ENCODE results near the gene WHRN.

DNA sequence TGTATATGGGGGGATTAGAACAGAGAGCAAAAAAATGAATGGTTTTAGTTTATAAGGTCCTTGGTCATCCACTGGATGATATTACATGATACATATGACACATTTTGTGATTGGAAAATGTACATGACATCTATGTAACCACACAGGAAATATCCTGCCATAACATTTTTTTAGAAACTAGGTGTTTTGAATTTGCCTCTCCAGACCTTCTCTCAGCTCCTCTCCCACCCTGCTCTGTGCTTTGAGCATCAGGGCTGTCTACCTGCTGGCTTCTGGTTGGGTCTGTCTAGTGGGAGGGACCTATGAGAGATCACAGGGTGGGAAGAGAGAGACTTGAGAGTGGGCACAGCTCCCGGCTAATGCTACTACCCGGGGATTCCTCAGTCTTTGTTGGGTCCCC is 141.8 kb downstream of the WHRN start:
- TF ChIP-seq POLR2A (IDR thresholded peaks at IDR 0.05; ENCODE audit: extremely low read depth, insufficient read length) = no peak
- TF ChIP-seq, protein P1, sequence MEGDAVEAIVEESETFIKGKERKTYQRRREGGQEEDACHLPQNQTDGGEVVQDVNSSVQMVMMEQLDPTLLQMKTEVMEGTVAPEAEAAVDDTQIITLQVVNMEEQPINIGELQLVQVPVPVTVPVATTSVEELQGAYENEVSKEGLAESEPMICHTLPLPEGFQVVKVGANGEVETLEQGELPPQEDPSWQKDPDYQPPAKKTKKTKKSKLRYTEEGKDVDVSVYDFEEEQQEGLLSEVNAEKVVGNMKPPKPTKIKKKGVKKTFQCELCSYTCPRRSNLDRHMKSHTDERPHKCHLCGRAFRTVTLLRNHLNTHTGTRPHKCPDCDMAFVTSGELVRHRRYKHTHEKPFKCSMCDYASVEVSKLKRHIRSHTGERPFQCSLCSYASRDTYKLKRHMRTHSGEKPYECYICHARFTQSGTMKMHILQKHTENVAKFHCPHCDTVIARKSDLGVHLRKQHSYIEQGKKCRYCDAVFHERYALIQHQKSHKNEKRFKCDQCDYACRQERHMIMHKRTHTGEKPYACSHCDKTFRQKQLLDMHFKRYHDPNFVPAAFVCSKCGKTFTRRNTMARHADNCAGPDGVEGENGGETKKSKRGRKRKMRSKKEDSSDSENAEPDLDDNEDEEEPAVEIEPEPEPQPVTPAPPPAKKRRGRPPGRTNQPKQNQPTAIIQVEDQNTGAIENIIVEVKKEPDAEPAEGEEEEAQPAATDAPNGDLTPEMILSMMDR (IDR thresholded peaks at IDR 0.05; ENCODE audit: low read depth, low read length) = no peak

All from NB4 (cell line).